Testis (tissue), 3 donors: ENCODE measurements around the gene DBF4B. TPM values are rescaled to one million over a fixed set of nuclear protein-coding genes. Genes with fewer than 3 reads are reported as not detected.
"Not testable (repeated sequence)": the region's sequence is repeated elsewhere in the genome, so short reads cannot be mapped to it uniquely, and the experiment has no call there.

Source experiments
- DNase-seq: peaks from one replicate; pipeline ENCODE4 v3.0.0-alpha.2; 2019
- H3K27ac ChIP-seq, 2 donors: fragments of 200-600 bp; sonication (generic); one replicate each; pipeline ENCODE4 v1.5.1; 2019
- H3K27me3 ChIP-seq: fragments of 200-600 bp; sonication (generic); one replicate; pipeline ENCODE4 v1.5.1; 2019
- H3K36me3 ChIP-seq: fragments of 200-600 bp; sonication (generic); one replicate; pipeline ENCODE4 v1.5.1; 2017; ENCODE audit warnings: low read depth; ENCODE audit errors: missing control alignments
- H3K4me1 ChIP-seq: fragments of 200-600 bp; sonication (generic); one replicate; pipeline ENCODE4 v1.5.1; 2019
- H3K4me3 ChIP-seq, 2 donors: fragments of 200-600 bp; sonication (generic); one replicate each; pipeline ENCODE4 v1.5.1; 2017 to 2019
- H3K9me3 ChIP-seq: fragments of 200-600 bp; sonication (generic); one replicate; pipeline ENCODE4 v1.5.1; 2017
- CTCF ChIP-seq, 3 experiments: fragments of 450-650 bp in 2 of 3; fragments of 200-600 bp in 1 of 3; sonication (generic) in 1 of 3; IDR thresholded peaks; one replicate each; pipeline ENCODE4 v1.5.1; 2016 to 2019; ENCODE audit warnings: antibody characterized with exemption in 3 of 3, mild to moderate bottlenecking in 2 of 3, moderate library complexity in 1 of 3
- POLR2A ChIP-seq: fragments of 450-650 bp; IDR thresholded peaks from one replicate; pipeline ENCODE4 v1.6.1; 2017; ENCODE audit warnings: antibody characterized with exemption, mild to moderate bottlenecking, moderate library complexity
- WGBS, 2 donors: methylation state at CpG; one replicate each; pipeline ENCODE4 v1.1.5; 2018; 5-methylcytosine and 5-hydroxymethylcytosine counted together
- intact Hi-C: fragments of 100-400 bp; cut with DNase I; formaldehyde crosslinking; loops from one replicate; pipeline ENCODE4 v1.15.1; 2023; ENCODE audit warnings: low total_unique reads
- polyA plus RNA-seq: library from polyadenylated mRNA; stranded (reverse); fragments of 350-450 nt; fragmentation: Illumina TruSeq; extraction: RNeasy Lipid Tissue Mini Kit (QIAGEN cat#74804); gene quantifications from one replicate; pipeline ENCODE4 v1.2.3, GENCODE V29; 2014; ENCODE audit warnings: low read depth, low replicate concordance; ENCODE audit not compliant: insufficient read depth
- total RNA-seq, 2 donors: library from RNA; depleted of rRNA; stranded (reverse); fragments of >200 nt; gene quantifications; one replicate each; pipeline ENCODE4 v1.2.3, GENCODE V29; 2016

The DBF4B gene
- total and polyA plus RNA-seq, 3 donors from 2014 or later: 47.3 to 55.1 (median 50.2) TPM

GRCh38 chr17:44749980-44750318 is 41.5 kb downstream of the DBF4B start:
- H3K4me1 ChIP-seq: peaks cover 6% of the 10 kb centered on the region
- WGBS, 2 donors: 46 to 51% methylated on average over 9 of the region's 9 CpGs
- H3K4me3 ChIP-seq: peak overlapping the region in 1 of 2 donors; percentile 1
- TF ChIP-seq CTCF (IDR thresholded peaks at IDR 0.05): no peak
- H3K36me3 ChIP-seq: no peaks in the 10 kb centered on the region
- H3K27ac ChIP-seq: no peak overlapping the region
- DNase-seq: no peak
- H3K9me3 ChIP-seq: no peaks in the 10 kb centered on the region
- no peaks in the 10 kb centered on the region for H3K27me3 ChIP-seq
- intact Hi-C loops: no loop called here

GRCh38 chr17:44751331-44751730 is 42.9 kb downstream of the DBF4B start:
- Histone ChIP-seq H3K9me3 (no peaks in the 10 kb centered on the region), H3K36me3 (no peaks in the 10 kb centered on the region), H3K4me1 (peaks cover 6% of the 10 kb centered on the region), H3K27me3 (no peaks in the 10 kb centered on the region), H3K4me3 (no peak overlapping the region), H3K27ac (no peak overlapping the region)
- WGBS, 2 donors: 91 to 95% methylated on average over 7 of the region's 7 CpGs
- TF ChIP-seq CTCF (IDR thresholded peaks at IDR 0.05) (no peak), POLR2A (no peak)
- no peak for DNase-seq
- intact Hi-C loops: no loop called here

- Histone ChIP-seq H3K4me1 (peaks cover 6% of the 10 kb centered on the region), H3K9me3 (no peaks in the 10 kb centered on the region), H3K27ac (no peak overlapping the region), H3K36me3 (no peaks in the 10 kb centered on the region), H3K27me3 (no peaks in the 10 kb centered on the region), H3K4me3 (no peak overlapping the region)
- WGBS, 2 donors: 90 to 94% methylated on average over 10 of the region's 10 CpGs
- intact Hi-C loops: no loop called here
- DNase-seq: no peak
- TF ChIP-seq CTCF (IDR thresholded peaks at IDR 0.05) (no peak), POLR2A (no peak)
Measured at GRCh38 chr17:44751806-44752205, 43.3 kb downstream of the DBF4B start.

- WGBS, 2 donors: 89% methylated on average over 16 of the region's 17 CpGs
- DNase-seq: no peak
- no peaks in the 10 kb centered on the region for H3K9me3 ChIP-seq
- intact Hi-C loops: no loop called here
- no peaks in the 10 kb centered on the region for H3K27me3 ChIP-seq
- no peaks in the 10 kb centered on the region for H3K36me3 ChIP-seq
- TF ChIP-seq POLR2A (no peak), CTCF (IDR thresholded peaks at IDR 0.05) (no peak)
- no peak overlapping the region for H3K27ac ChIP-seq
- H3K4me3 ChIP-seq: no peak overlapping the region
- peaks cover 6% of the 10 kb centered on the region for H3K4me1 ChIP-seq
Measured at GRCh38 chr17:44752953-44753861, 44.7 kb downstream of the DBF4B start.

- no peak for TF ChIP-seq POLR2A
- TF ChIP-seq CTCF (IDR thresholded peaks at IDR 0.05): no peak
- intact Hi-C loops: no loop called here
- Histone ChIP-seq H3K36me3 (no peaks in the 10 kb centered on the region), H3K9me3 (no peaks in the 10 kb centered on the region), H3K4me1 (peaks cover 4% of the 10 kb centered on the region), H3K27me3 (no peaks in the 10 kb centered on the region), H3K4me3 (no peak overlapping the region), H3K27ac (no peak overlapping the region)
- 76 to 83% methylated on average over 7 of the region's 7 CpGs for WGBS, 2 donors
- no peak for DNase-seq
Measured at GRCh38 chr17:44754276-44754675, 45.8 kb downstream of the DBF4B start.

GRCh38 chr17:44755180-44755579 is 46.7 kb downstream of the DBF4B start:
- 88 to 90% methylated on average over 5 of the region's 5 CpGs for WGBS, 2 donors
- H3K4me3 ChIP-seq, DNase-seq, intact Hi-C loops, H3K4me1 ChIP-seq, H3K9me3 ChIP-seq, H3K27ac ChIP-seq, H3K27me3 ChIP-seq, H3K36me3 ChIP-seq: not testable (repeated sequence)
